Activated CD4-positive, CD25-positive, alpha-beta regulatory T cell treated with anti-CD3 and anti-CD28 coated beads, Interleukin-2, amount 50 U/mL, for 16 hours (primary cell): ENCODE measurements around the gene ZNF300.
"Not testable (repeated sequence)": the region's sequence is repeated elsewhere in the genome, so short reads cannot be mapped to it uniquely, and the experiment has no call there.

ENCODE experiments used
- DNase-seq: peaks from one replicate; pipeline ENCODE4 v3.0.0-alpha.2; 2020; ENCODE audit warnings: low read depth, low spot score

ZNF300 gene

DNA sequence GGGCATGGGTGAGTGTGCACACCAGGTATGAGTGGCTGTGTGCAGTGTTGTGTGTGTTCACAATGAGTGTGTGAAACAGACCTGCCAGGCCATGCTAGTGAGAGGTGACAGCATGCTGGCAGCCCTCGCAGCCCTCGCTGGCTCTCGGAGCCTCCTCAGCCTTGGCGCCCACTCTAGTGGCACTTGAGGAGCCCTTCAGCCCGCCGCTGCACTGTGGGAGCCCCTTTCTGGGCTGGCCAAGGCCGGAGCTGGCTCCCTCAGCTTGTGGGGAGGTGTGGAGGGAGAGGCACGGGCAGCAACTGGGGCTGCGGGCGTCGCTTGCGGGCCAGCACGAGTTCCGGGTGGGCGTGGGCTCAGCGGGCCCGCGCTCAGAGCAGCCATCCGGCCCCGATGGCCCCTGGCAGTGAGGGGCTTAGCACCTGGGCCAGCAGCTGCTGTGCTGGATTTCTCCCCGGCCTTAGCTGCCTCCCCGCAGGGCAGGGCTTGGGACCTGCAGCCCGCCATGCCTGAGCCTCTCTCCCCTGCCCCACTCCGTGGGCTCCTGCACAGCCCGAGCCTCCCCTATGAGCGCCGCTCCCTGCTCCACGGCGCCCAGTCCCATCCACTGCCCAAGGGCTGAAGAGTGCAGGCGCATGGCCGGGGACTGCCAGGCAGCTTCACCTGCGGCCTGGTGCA is 59.5 kb downstream of the ZNF300 start:
- DNase-seq = not testable (repeated sequence)
